Hepatocyte (in vitro differentiated cells): ENCODE data around the gene OST4.
"Not testable (repeated sequence)": the region's sequence is repeated elsewhere in the genome, so short reads cannot be mapped to it uniquely, and the experiment has no call there.

ENCODE experiments used
- EZH2phosphoT487 ChIP-seq: fragments of 200-600 bp; sonication (generic); IDR thresholded peaks from one replicate; pipeline ENCODE4 v1.6.1; 2018; ENCODE audit warnings: antibody characterized with exemption, mild to moderate bottlenecking, low read depth, moderate library complexity; ENCODE audit not compliant: unreplicated experiment, severe bottlenecking
- TF ChIP-seq, protein P1 (sequence below): fragments of 200-600 bp; sonication (generic); IDR thresholded peaks from 2 replicates; pipeline ENCODE4 v1.5.1; 2016; ENCODE audit warnings: antibody characterized with exemption, mild to moderate bottlenecking; ENCODE audit not compliant: poor library complexity

DNA sequence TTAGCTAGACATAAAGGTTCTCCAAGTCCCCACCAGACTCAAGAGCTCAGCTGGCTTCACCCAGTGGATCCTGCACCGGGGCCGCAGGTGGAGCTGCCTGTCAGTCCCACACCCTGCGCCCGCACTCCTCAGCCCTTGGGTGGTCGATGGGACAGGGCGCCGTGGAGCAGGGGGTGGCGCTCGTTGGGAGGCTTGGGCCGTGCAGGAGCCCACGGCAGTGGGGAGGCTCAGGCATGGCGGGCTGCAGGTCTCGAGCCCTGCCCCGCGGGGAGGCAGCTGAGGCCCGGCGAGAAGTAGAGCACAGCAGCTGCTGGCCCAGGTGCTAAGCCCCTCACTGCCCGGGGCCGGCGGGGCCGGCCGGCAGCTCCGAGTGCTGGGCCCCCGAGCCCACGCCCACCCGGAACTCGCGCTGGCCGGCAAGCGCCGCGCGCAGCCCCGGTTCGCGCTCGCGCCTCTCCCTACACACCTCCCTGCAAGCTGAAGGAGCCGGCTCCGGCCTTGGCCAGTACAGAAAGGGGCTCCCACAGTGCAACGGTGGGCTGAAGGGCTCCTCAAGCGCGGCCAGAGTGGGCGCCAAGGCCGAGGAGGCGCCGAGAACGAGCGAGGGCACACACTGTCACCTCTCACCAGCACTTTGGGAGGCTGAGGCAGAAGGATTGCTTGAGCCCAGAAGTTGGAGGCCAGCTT, 40.1 kb upstream of the OST4 start:
- TF ChIP-seq, protein P1, sequence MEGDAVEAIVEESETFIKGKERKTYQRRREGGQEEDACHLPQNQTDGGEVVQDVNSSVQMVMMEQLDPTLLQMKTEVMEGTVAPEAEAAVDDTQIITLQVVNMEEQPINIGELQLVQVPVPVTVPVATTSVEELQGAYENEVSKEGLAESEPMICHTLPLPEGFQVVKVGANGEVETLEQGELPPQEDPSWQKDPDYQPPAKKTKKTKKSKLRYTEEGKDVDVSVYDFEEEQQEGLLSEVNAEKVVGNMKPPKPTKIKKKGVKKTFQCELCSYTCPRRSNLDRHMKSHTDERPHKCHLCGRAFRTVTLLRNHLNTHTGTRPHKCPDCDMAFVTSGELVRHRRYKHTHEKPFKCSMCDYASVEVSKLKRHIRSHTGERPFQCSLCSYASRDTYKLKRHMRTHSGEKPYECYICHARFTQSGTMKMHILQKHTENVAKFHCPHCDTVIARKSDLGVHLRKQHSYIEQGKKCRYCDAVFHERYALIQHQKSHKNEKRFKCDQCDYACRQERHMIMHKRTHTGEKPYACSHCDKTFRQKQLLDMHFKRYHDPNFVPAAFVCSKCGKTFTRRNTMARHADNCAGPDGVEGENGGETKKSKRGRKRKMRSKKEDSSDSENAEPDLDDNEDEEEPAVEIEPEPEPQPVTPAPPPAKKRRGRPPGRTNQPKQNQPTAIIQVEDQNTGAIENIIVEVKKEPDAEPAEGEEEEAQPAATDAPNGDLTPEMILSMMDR, result not testable (repeated sequence)
- TF ChIP-seq EZH2phosphoT487, result not testable (repeated sequence)
